NCI-H446 (cell line): Measurements from ENCODE around the gene SCARF2.
"Not testable (repeated sequence)": the region's sequence is repeated elsewhere in the genome, so short reads cannot be mapped to it uniquely, and the experiment has no call there.

Experiments used
- DNase-seq, 2 experiments: peaks; one replicate each; lab custom pipeline; 2025; lab: John Stamatoyannopoulos, UW

Gene SCARF2, protein sequence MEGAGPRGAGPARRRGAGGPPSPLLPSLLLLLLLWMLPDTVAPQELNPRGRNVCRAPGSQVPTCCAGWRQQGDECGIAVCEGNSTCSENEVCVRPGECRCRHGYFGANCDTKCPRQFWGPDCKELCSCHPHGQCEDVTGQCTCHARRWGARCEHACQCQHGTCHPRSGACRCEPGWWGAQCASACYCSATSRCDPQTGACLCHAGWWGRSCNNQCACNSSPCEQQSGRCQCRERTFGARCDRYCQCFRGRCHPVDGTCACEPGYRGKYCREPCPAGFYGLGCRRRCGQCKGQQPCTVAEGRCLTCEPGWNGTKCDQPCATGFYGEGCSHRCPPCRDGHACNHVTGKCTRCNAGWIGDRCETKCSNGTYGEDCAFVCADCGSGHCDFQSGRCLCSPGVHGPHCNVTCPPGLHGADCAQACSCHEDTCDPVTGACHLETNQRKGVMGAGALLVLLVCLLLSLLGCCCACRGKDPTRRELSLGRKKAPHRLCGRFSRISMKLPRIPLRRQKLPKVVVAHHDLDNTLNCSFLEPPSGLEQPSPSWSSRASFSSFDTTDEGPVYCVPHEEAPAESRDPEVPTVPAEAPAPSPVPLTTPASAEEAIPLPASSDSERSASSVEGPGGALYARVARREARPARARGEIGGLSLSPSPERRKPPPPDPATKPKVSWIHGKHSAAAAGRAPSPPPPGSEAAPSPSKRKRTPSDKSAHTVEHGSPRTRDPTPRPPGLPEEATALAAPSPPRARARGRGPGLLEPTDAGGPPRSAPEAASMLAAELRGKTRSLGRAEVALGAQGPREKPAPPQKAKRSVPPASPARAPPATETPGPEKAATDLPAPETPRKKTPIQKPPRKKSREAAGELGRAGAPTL

GRCh38 chr22:20437613-20438426 is at the start of gene SCARF2:
TSS of gene SCARF2 (minus strand) at chr22:20437825. CDS start at chr22:20437754, 71 bp downstream.
- DNase-seq: no peak

DNA sequence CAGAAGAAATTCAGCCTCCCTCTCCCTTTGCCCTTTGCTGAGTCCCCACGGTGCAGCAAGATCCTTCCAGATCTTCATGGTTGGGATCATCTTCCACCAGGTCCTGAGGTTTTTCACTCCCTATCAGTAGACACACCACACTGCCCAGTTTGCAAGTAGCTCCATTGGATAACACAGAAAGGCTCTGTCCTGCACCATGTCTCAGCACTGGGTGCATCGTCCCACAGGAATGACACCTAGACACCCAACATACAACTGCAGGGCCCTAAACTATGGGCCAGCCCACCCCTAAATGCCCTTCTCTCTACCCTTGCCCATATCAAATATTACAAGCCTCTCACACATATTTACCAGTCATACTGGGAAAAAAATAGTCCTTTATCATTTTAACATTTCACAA is 48.6 kb upstream of the SCARF2 start:
- DNase-seq: no peak

- DNase-seq: no peak
Observed at GRCh38 chr22:20484948-20485683, 47.5 kb upstream of the SCARF2 start.

GRCh38 chr22:20483771-20484170 is 46.1 kb upstream of the SCARF2 start:
- DNase-seq: no peak

- DNase-seq: not testable (repeated sequence)
Observed at GRCh38 chr22:20483143-20483506, 45.5 kb upstream of the SCARF2 start.

DNA sequence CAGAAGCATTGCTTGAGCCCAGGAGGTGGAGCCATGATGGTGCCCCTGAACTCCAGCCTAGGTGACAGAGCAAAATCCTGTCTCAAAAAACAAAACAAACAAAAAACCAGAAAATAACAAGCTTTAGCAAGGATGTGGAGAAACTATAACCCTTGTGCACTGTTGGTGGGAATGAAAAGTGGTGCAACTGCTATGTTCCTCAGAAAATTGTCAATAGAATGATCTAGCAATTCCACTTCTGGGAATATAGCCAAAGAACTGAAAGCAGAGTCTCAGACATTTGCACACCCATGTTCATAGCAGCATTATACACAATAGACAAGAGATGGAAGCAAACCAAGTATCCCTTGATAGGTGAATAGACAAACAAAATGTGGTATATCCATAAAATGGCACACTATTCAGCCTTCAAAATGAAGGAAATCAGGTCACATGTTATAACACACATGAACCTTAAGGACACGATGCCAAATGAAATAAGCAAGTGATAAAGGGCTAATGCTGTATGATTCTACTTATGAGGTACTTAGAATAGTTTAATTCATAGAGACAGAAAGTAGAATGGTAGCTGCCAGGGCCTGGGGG is 42.1 kb upstream of the SCARF2 start:
- DNase-seq: no peak

- DNase-seq: not testable (repeated sequence)
Observed at GRCh38 chr22:20478059-20478458, 40.4 kb upstream of the SCARF2 start.

GRCh38 chr22:20475569-20475968 is 37.9 kb upstream of the SCARF2 start:
- not testable (repeated sequence) for DNase-seq

GRCh38 chr22:20475115-20475436 is 37.5 kb upstream of the SCARF2 start:
- no peak for DNase-seq

DNA sequence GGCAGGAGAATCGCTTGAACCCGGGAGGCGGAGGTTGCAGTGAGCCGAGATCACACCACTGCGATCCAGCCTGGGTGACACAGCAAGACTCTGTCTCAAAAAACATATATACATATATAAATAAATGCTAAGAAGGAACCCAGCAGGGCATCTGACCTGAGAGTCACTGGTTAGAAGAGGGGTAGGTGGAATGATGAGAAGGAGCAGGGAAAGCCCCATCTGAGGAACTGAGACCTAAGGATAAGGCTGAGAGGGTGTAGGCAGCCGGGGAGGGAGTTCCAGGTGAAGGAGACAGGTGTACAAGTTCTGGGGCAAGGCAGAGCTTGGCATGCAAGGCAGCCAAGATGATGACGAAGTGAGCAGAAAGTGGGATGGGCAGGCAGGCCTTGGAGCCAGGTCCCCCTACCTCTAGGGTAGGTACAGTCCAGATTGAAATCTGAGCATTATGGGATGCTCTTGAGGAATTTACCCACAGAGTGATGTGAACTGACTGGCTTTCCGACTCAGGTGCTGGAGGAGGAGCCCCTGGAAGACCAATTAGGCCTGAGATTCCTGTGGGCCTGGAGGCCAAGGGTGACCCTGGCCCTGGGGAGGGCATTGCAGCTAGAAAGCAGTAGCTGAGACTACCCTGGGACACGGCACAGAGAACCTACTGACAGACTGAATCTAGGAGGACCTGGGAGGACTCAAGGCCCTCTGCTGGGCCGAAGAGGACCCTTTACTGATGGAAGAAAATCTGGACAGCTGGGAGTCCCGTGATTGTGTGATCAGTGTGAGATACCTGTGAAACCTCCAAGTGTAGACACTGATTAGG is 35.2 kb upstream of the SCARF2 start:
- DNase-seq: no peak

DNA sequence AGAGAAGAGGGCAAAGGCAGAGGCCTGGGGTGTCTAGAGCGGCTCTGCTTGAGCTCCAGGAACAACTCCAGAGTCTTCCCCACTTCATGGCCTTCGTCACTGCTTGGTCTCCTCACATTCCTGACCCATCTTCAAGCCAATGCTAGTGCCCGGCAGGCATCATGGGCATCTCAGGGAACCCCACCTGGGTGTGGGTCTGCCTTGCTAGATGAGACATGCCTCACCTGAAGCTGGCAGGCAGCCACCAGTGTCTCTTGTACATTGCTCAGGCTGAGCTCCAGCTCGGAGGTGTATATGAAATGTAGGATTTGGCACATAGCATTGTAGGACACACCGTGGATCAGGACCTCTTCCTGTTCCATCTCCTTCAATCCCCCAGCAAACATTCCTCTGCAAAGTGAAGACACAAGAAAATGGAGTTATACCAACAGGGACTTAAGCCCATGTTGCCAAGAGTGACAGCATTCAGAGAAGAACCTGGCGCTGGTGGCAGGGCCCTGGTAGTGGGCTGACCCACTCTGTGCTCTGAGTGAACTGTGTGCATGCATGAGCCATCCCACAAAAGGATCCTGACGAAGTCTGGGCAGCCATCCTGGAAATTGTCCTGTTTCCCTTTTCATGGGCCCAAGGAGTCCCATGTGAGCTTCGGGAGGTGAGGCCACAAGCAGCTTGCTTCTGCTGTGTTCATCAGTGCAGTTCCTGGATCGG is 33.7 kb upstream of the SCARF2 start:
- no peak for DNase-seq

DNA sequence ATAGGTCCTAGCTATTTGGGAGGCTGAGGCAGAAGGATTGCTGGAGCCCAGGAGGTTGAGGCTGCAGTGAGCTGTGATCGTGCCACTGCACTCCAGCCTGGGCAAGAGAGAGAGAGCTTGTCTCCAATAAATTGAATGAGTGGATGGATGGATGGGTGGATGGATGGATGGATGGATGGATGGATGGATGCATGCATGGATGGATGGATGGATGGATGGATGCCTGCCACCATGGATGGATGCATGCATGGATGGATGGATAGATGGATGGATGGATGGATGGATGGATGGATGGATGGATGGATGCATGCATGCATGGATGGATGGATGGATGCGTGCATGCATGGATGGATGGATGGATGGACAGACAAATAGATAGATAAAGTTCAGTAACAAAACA is 32.9 kb upstream of the SCARF2 start:
- DNase-seq: not testable (repeated sequence)

DNA sequence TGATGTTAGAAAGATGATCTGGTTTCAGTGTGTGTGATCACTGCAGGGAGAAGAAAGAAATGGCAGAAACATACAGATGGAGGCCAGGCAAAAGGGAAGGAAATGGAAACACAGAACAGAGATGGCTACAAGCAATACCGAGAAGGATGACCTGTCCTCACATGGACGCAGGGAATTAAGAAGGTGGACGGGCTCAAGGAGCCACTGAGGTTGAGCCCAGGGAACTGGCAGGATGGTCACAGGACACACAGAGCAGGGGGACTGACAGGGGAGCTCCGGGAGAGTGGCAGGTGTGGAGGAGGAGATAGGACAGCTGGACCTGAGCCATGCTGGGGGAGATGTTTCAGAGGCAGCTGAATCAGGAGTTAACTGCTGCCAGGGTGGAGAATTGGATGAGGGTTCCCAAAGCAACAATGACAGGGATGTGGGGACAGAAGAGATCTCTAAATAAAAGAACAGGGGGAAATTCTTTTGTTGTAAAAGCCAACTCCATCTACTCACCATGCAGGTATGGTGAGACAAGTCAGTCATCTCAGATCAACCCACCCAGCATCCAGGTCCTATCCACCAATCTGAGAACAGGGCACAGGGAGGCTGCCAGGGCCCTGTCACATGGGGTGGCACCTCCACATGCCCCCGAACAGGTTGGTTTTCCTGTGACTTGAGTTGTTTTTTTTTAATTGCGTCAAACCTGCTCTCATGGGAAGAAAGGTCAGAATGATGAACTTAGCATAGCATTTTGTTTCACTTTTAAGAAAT is 31.7 kb upstream of the SCARF2 start:
- DNase-seq: no peak

DNA sequence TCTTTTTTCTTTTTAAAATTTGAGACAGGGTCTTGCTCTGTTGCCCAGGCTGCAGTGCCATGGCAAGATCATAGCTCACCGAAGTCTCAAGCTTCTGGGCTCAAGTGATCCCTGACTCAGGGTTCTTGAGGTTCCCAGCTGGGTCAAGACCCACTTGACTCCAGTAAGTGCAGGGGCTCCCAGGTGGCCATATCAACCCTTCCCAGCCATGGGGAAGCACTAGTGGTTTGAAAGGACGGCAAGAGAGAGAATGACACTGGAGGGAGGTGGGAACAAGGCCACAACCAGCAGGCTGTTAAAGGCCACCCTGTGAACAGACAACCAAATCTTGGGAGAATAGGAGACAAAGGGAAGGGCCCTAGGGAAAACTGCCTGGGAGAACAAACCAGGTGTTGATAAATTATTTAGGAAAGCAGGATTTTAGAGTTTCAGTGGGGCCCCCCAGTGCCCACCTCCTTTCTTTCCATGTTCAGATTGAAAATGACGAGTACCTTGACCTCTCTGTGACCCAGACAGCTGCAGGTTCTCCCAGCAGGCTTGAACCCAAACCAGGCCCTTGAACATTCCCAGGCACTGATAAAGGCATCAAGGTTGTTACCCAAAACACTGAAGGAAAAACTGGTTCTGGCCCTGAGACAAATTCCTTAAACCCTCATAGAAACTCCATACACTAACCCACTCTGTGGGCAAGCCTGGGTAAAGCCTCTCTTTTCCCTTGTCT is 29.2 kb upstream of the SCARF2 start:
- no peak for DNase-seq

GRCh38 chr22:20465759-20466077 is 28.1 kb upstream of the SCARF2 start:
- no peak for DNase-seq

DNA sequence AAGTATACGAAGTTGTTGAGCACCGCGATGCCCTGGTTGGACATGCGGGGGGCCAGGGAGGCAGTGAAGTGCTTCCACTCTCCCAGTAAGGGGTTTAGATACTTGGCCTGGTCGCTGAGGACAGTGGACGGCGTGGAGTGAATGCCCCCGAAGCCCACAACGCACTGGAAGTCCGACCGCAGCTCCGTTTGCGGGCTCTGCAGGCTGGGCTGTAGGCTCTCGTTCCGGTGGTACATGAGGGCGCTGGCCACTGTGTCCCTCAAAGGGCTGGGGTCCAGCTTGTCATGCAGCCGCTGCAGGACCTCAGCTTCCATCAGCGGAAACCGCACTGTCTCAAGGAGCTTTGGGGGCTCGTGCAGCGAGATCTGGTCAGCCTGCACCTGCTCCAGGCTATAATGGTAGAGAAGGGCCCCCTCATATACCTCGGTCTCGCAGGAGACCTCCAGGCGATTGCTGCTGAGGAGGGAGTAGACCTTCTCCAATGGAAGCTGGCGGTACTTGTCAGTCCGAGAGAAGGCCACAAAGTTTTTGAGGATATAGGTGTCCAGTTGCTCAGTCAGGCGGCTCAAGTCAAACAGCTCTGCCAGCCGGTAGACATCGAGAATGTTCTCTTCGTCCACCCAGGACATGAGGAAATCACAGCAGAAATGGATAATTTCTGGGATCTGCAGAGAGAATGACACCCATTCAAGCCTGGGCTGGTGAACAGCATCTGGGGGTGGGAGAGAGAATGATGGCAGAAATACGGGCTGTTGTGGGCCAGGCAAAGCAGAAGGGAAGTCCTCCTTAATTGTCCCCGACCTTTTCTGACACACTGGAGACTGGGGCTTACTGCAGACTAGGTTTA is 27.5 kb upstream of the SCARF2 start:
- no peak for DNase-seq

DNA sequence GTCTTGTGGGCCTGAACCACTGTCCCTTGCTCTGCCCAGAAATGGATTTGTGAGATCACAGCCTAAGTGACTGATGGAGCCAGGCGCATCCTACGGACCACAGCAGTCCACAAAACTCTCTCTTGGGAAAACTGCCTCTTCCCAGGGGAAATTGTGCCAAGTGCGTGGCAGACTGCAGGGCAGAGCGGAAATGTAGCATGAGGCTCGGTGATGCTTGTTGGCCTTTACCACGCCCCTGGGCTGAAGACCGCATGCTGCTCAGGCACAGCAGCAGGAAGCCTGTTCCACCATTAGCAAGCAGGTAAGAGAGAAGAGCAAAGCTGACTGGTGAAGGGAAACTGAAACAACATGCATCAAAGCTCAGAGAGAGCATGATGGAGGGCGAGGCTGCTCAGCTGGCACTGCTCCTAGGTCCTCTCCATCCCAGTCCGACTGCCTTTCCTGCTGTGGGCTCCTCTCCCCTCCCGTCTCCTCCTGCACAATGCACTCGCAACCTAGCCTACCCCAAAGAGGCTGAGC is 26.5 kb upstream of the SCARF2 start:
- no peak for DNase-seq
